ENCODE measurements around the gene MRPL14. TPM values are rescaled to one million over a fixed set of nuclear protein-coding genes. Genes with fewer than 3 reads are reported as not detected.
A peak's percentile ranks its signal among the peaks of the same experiment; 100 is the strongest.

The MRPL14 gene
- total RNA-seq, 2 donors from 2014 or later = 31.9 to 54.3 TPM

- no peak for ATAC-seq
- Mint-ChIP-seq H3K27ac (no peak overlapping the region), H3K9me3 (no peaks in the 10 kb centered on the region), H3K36me3 (no peaks in the 10 kb centered on the region)
- no peak for DNase-seq (ENCODE audit: low spot score in 2 of 2)
Measured at GRCh38 chr6:44071670-44072451, 55.4 kb downstream of the MRPL14 start.

GRCh38 chr6:44068607-44069296 lies 58.5 kb downstream of the MRPL14 start:
- DNase-seq (ENCODE audit: low spot score in 2 of 2) = no peak
- Mint-ChIP-seq H3K27ac (peak overlapping the region in 1 of 2 donors; percentile 86), H3K9me3 (no peaks in the 10 kb centered on the region), H3K36me3 (no peaks in the 10 kb centered on the region)
- ATAC-seq = no peak

DNA sequence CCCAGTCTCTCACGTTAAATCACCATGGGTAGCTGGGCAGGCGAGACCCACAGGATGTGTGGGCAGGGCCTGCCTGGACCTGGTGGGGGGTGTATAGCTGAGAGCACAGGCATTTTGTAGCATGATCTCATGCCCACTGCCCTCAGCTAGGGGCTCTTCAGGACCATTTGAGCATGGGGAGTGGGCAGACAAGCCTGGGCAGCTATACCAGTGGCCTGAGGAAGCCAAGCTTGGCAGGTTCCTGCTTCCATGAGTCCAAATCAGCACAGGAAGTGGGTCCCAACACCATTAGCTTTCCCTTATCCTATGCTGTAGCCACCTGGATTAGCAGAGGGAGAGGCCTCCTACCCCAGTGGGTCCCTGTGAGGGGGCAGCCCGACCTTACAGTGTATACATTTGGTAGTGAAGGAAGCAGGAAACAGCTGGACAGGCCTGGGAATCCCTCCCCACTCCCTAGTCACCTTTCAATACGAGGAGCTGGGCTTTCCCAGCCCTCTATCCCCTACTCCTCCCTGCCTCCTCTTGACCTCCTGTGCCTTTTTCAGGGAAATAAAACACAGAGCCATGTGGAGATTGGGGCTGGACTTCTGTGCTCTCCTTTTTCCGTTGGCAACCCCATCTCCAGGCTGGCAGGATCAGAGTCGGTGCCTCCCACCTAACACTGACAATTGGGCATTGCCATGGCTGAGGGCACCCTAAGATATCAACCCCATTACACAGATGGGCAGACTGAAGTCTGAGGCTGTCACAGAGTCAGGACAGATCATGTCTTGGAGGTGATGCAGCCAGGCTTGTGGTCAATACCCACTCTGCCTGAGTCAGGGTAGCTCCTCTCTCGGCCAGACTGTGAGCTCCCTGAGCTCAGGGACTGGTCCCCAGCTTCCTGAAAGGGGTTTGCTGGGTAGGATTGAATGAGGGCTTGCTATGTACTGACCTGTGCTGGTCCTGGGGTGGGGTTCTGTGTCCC lies 59.8 kb downstream of the MRPL14 start:
- Mint-ChIP-seq H3K36me3 (no peaks in the 10 kb centered on the region), H3K9me3 (no peaks in the 10 kb centered on the region), H3K27ac (peak overlapping the region; percentile 22 to 66)
- no peak for DNase-seq (ENCODE audit: low spot score in 2 of 2)
- peak in 1 of 2 donors; percentile 12 for ATAC-seq

DNA sequence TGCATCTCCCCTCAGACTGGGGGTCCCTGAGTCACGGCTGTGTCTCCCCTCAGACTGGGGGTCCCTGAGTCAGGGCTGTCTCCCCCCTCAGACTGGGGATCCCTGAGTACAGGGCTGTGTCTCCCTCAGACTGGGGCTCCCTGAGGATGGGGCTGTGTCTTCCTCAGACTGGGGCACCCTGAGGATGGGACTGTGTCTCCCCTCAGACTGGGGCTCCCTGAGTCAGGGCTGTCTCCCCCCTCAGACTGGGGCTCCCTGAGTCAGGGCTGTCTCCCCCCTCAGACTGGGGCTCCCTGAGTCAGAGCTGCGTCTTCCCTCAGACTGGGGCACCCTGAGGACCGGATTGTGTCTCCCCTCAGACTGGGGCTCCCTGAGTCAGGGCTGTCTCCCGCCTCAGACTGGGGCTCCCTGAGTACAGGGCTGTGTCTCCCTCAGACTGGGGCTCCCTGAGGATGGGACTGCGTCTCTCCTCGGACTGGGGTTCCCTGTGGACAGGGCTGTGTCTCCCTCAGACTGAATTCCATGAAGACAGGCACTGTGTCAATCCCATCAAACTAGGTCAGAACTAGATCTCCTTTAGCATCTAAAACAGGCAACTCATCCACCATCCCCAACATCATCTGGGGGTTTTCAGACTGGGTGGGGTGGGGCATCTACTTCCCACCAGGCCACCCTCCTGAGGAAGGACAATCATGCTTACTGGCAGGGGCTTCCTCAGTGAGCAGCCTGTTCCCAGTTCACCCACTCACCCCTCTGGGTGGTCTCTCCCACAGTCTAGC lies 60.7 kb downstream of the MRPL14 start:
- peak overlapping the region; percentile 22 to 66 for H3K27ac Mint-ChIP-seq
- ATAC-seq (no peak), DNase-seq (ENCODE audit: low spot score in 2 of 2) (no peak)
- H3K9me3 Mint-ChIP-seq = no peaks in the 10 kb centered on the region
- H3K36me3 Mint-ChIP-seq = no peaks in the 10 kb centered on the region

GRCh38 chr6:44065443-44066140 lies 61.7 kb downstream of the MRPL14 start:
- Mint-ChIP-seq H3K36me3 (no peaks in the 10 kb centered on the region), H3K27ac (no peak overlapping the region), H3K9me3 (no peaks in the 10 kb centered on the region)
- ATAC-seq (no peak), DNase-seq (ENCODE audit: low spot score in 2 of 2) (no peak)

- Mint-ChIP-seq H3K36me3 (peaks cover 0 to 3% of the 10 kb centered on the region in 2 donors), H3K9me3 (peaks cover 3% of the 10 kb centered on the region in 2 donors), H3K27ac (peak overlapping the region in 1 of 2 donors; percentile 60)
- DNase-seq (ENCODE audit: low spot score in 2 of 2) = no peak
- ATAC-seq = no peak
Measured at GRCh38 chr6:44064948-44065272, 62.3 kb downstream of the MRPL14 start.

DNA sequence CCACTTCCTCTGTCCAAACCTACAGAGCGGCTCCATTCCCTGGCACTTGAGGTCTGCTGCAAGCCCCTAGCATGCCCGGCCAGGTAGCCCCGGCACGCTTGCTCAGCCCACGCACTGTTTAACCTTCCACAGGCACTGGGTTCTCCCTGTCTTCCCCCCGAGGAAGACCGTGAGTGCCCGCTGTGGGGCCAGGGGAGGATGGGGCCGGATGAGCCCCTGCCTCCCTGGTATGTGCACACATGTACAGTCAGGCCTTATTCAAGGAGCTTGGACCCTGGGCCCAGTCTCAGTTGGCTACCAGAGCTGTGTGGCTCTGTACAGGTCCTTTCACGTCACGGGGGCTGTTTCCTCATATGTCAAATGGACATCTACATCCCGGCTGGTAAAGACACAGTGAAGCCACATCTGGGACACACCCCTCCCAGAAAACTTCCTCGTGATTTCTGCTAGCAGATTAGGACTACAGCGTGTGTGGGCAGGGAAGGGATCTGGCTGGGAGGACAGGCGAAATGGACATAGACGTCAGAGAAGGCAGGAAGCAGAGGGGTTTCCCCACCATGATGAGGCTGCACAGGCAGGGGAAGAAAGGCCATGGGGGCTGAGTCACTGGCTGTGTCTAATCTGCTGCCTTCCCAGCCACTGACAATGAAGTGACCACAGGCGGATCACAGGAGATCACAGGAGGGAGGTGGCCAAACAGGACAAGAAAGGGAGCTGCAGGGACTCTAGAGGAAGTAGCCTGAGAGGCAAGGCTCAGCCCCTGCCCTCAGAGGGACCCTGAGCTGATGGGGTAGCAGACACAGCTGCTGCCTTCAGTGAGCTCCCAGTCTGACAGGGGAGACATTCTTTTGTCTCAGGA lies 62.9 kb downstream of the MRPL14 start:
- DNase-seq (ENCODE audit: low spot score in 2 of 2) (peak in 1 of 2 donors; percentile 69), ATAC-seq (peak; percentile 68 to 97)
- peaks cover 0 to 7% of the 10 kb centered on the region in 2 donors for H3K36me3 Mint-ChIP-seq
- peak overlapping the region in 1 of 2 donors; percentile 60 for H3K27ac Mint-ChIP-seq
- H3K9me3 Mint-ChIP-seq = peaks cover 5% of the 10 kb centered on the region in 2 donors

GRCh38 chr6:44063561-44064059 lies 63.6 kb downstream of the MRPL14 start:
- peaks cover 5% of the 10 kb centered on the region in 2 donors for H3K9me3 Mint-ChIP-seq
- DNase-seq (ENCODE audit: low spot score in 2 of 2) (no peak), ATAC-seq (no peak)
- peaks cover 0 to 7% of the 10 kb centered on the region in 2 donors for H3K36me3 Mint-ChIP-seq
- no peak overlapping the region for H3K27ac Mint-ChIP-seq

Other genes starting within 250 kb of the MRPL14 start
- 10 to 100 TPM; 12.4 TPM for gene TMEM63B, start 102 bp upstream of the MRPL14 start, total RNA-seq
- gene CAPN11, start 31.4 kb upstream of the MRPL14 start, total RNA-seq = under 1 TPM; 0.23 to 0.32 TPM
- not detected for gene MYMX, start 89.5 kb upstream of the MRPL14 start, total RNA-seq
- 10 to 100 TPM; 37.1 to 56.5 TPM for gene SLC29A1, start 96.1 kb upstream of the MRPL14 start, total RNA-seq
- 1,000 to 10,000 TPM; 1,343 to 1,701 TPM for gene HSP90AB1, start 119.6 kb upstream of the MRPL14 start, total RNA-seq
- gene SLC35B2, start 130.1 kb upstream of the MRPL14 start, total RNA-seq = 10 to 100 TPM; 18.3 to 23.8 TPM
- 10 to 100 TPM; 17.7 to 19.9 TPM for gene NFKBIE, start 138.1 kb upstream of the MRPL14 start, total RNA-seq
- under 1 TPM in 1 of 2 donors, not detected in 1; 0.20 TPM for gene TMEM151B, start 143.0 kb upstream of the MRPL14 start, total RNA-seq
- 10 to 100 TPM in 1 of 2 donors, 1 to 10 TPM in 1; 7.3 to 19.7 TPM for gene AARS2, start 185.9 kb upstream of the MRPL14 start, total RNA-seq
- gene SPATS1, start 215.2 kb upstream of the MRPL14 start, total RNA-seq = not detected

All from activated naive CD4-positive, alpha-beta T cell treated with anti-CD3 and anti-CD28 coated beads, Interleukin-2, amount 50 U/mL, for 72 hours (primary cell).